ENCODE results near the gene DLG1.

The DLG1 gene

DNA sequence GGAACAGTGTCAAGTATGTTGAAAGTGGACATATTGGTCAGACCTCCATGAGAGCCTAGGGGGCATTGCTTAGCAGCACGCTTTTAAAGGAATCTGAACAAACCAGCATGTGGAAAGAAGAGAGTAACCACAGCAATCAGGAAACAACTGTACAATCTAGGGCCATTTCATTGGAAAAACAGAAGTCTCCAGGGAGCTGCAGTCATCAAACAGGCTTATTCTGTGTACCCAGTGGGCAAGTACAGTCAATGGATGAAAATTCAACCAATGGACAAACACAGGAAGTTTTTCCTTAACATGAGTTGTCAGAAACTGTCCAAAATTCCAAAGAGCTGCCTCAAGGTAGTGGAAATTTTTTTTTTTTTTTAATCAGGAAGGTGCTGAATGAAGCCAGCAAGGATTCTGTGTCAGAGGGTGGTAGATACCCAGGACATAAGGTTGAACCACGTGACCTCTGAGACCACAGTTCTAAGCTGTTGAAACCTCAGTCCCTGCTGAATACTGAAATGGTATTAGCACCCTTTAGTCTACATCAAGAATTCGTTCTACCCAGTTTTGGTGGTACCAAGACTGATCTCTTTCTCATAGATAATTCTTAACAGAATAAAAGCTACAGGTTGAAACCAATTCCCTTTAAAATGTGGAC is 4.4 kb upstream of the DLG1 start:
- Histone ChIP-seq H3K36me3 (no peaks in the 10 kb centered on the region; the same call in 1 of the 2 replicates), H3K9me3 (no peaks in the 10 kb centered on the region), H3K27me3 (no peaks in the 10 kb centered on the region), H3K4me3 (ENCODE audit: low read depth, low read length) (no peak overlapping the region), H3K4me1 (no peaks in the 10 kb centered on the region)
- TF ChIP-seq, protein P1, sequence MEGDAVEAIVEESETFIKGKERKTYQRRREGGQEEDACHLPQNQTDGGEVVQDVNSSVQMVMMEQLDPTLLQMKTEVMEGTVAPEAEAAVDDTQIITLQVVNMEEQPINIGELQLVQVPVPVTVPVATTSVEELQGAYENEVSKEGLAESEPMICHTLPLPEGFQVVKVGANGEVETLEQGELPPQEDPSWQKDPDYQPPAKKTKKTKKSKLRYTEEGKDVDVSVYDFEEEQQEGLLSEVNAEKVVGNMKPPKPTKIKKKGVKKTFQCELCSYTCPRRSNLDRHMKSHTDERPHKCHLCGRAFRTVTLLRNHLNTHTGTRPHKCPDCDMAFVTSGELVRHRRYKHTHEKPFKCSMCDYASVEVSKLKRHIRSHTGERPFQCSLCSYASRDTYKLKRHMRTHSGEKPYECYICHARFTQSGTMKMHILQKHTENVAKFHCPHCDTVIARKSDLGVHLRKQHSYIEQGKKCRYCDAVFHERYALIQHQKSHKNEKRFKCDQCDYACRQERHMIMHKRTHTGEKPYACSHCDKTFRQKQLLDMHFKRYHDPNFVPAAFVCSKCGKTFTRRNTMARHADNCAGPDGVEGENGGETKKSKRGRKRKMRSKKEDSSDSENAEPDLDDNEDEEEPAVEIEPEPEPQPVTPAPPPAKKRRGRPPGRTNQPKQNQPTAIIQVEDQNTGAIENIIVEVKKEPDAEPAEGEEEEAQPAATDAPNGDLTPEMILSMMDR (IDR thresholded peaks at IDR 0.05; ENCODE audit: low read depth, low read length): no peak
- no peak for DNase-seq

DNA sequence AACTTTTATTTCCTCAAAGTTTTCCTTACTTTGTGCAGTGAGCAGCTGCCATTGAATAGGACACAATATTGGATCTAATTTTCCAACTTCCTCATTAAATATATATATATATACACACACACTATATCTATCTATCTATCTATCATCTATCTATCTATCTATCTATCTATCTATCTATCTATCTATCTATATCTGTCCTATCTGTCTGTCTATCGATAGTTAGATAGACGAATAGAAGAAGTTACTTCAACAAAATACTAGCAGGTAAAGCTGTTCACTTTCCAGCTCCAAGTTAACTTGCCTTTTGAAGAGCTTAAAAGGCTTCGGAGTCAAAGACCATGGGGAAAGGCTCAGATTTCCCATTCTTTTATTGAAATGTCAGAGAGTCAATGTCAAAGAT is 3.6 kb upstream of the DLG1 start:
- DNase-seq: no peak
- no peaks in the 10 kb centered on the region for H3K4me1 ChIP-seq
- H3K36me3 ChIP-seq: peaks cover 4% of the 10 kb centered on the region
- H3K27me3 ChIP-seq: no peaks in the 10 kb centered on the region
- no peaks in the 10 kb centered on the region for H3K9me3 ChIP-seq
- TF ChIP-seq, protein P1 (IDR thresholded peaks at IDR 0.05; ENCODE audit: low read depth, low read length): no peak
- no peak overlapping the region for H3K4me3 ChIP-seq (ENCODE audit: low read depth, low read length)

DNA sequence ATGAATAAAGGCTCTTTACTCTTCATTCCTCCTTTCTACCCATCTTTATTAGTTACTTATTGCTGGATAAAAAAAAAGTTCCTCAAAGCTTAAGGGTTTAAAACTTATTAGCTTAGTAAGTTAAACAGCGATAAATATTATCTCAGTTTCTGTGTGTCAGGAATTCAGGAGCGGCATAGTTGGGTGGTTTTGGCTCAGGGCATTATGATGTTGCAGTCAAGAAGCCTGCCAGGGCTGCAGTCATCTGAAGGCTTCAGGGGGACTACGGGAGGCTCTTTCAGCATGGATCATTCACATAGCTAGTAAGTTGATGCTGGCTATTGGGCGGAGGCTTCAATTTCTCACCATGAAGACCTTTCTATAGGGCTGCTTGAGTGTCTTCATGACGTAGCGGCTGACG is 1.9 kb upstream of the DLG1 start:
- TF ChIP-seq, protein P1 (IDR thresholded peaks at IDR 0.05; ENCODE audit: low read depth, low read length): no peak
- H3K4me1 ChIP-seq: peaks cover 3% of the 10 kb centered on the region; the same call in 1 of the 2 replicates
- no peaks in the 10 kb centered on the region for H3K9me3 ChIP-seq
- DNase-seq: no peak
- no peaks in the 10 kb centered on the region for H3K27me3 ChIP-seq
- no peak overlapping the region for H3K4me3 ChIP-seq (ENCODE audit: low read depth, low read length)
- peaks cover 13% of the 10 kb centered on the region for H3K36me3 ChIP-seq

DNA sequence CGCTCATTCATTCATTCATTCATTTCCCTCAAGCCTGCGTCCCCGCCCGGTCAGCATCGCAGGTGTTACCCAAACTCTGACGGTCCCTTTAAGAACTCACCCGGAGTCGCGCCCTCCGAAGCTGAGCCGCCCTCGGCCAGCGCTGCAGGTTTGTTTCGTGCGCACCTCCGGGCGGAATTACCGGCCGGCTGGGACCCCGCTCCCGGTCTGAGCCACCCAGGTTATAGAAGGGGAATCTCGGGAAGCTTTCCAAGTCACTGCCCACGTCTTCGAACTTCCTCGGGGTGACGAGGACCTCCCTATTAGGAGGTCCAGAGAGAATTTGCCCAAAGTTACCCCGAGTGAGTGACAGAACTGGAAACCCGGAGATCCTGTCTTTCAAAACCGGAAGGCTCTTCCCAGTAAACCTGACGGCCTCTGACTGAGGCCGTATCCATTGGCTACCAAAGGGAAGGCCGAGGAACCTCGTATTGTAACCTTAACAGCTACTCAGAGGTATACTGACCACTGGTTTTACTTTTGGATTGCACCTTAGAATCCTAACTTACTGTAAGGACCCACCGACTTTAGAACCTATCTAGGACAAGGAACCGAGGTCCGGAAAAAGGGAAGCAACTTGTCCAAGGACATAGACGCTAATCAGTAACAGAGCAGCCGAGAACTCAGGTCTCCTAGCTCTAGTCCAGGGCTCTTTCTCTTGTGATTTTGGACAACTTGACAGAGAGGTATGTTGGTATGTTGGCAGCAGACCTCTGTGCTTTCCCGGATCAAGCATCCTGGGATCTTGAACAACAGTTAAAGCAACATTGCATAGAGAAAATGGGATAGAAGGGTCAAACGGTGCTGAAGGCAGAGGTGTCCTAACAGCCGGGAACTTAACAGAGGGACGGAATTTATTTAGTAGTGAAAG is 788 bp upstream of the DLG1 start:
- peak; percentile 20 for DNase-seq
- TF ChIP-seq, protein P1 (IDR thresholded peaks at IDR 0.05; ENCODE audit: low read depth, low read length): no peak

DNA sequence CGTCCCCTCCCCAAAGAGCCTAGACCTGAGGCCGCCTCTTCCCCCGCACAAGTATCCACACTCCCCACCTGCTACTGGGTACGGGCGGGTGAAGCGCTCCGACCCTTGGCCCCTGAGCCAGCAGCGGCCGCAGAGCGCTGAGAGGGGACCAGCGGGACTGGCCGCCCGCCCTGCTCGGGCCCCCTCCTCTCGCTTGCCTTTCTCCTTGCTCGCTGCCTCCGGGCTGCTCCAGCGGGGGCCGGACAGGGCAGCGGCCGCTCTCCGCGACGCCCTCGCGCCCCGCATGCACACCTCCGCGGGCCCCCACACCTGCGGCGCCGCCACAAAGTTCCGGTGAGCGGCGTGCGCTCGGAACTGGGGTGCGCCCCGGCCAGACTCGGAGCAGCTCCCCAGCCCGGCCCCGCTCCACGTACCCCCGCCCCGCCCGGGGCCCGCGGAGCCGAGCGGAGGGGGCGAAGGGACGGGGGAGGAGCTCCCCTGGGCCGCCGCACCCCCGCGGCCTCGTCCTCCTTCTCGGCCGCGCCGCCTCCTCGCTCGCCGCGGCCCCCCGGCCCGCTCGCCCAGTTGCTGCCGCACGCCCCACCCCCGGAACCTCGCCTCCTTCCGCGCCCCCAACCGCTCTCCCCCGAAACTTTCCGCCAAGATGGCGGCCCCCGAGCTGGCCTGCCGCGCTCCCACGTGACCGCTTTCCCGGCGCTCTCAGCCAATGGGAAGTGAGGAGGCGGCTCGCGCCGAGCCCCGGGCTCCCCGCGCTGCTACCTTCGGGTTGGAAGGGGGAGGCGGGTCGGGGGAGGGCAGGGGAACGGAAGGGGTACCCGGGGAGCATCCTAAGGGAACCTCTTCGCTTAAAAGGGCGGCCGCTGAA is 704 bp downstream of the DLG1 start:
- peaks cover 3% of the 10 kb centered on the region; the same call in 1 of the 2 replicates for H3K4me1 ChIP-seq
- TF ChIP-seq, protein P1 (IDR thresholded peaks at IDR 0.05; ENCODE audit: low read depth, low read length): no peak
- H3K36me3 ChIP-seq: peaks cover 26% of the 10 kb centered on the region
- H3K4me3 ChIP-seq (ENCODE audit: low read depth, low read length): peak overlapping the region; percentile 90
- no peaks in the 10 kb centered on the region for H3K9me3 ChIP-seq
- no peaks in the 10 kb centered on the region for H3K27me3 ChIP-seq
- DNase-seq: peak; percentile 92

More for the DNA sequence above, 788 bp upstream of the DLG1 start:
- peaks cover 3% of the 10 kb centered on the region; the same call in 1 of the 2 replicates for H3K4me1 ChIP-seq
- H3K4me3 ChIP-seq (ENCODE audit: low read depth, low read length): peak overlapping the region; percentile 90
- no peaks in the 10 kb centered on the region for H3K27me3 ChIP-seq
- peaks cover 18% of the 10 kb centered on the region for H3K36me3 ChIP-seq
- H3K9me3 ChIP-seq: no peaks in the 10 kb centered on the region
